Stimulated activated CD8-positive, alpha-beta memory T cell treated with anti-CD3 and anti-CD28 coated beads, Interleukin-2, amount 100 ng/mL, for 1 hour (primary cell): ENCODE data around the gene TUBGCP6.
"Not testable (repeated sequence)": the region's sequence is repeated elsewhere in the genome, so short reads cannot be mapped to it uniquely, and the experiment has no call there.

Experiments used
- DNase-seq, 2 donors: peaks; one replicate each; pipeline ENCODE4 v3.0.0-alpha.2; 2020; ENCODE audit warnings: low read depth in 2 of 2

TUBGCP6 gene

GRCh38 chr22:50278956-50279619 is 34.3 kb upstream of the TUBGCP6 start:
- DNase-seq, result no peak

- DNase-seq, result no peak
Observed at GRCh38 chr22:50278461-50278860, 33.6 kb upstream of the TUBGCP6 start.

DNA sequence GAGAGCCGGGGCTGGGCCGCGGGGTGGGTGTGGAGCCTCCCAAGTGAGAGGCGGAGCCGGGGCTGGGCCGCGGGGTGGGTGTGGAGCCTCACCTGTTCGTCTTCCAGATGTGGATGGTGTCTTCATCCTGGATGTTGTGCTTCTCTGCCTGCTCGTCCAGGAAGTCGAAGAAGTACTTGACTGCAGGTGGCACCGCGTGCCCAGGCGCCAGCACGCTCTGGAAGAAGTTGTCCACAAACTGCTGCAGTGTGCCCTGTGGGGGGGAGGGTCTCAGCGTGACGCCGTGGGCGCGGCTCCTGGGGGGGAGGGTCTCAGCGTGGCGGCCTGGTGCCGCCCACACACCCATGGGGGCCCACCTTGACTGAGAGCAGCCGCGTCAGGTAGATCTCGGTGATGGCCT is 32.9 kb upstream of the TUBGCP6 start:
- no peak for DNase-seq

- no peak for DNase-seq
Observed at GRCh38 chr22:50276143-50276542, 31.3 kb upstream of the TUBGCP6 start.

DNA sequence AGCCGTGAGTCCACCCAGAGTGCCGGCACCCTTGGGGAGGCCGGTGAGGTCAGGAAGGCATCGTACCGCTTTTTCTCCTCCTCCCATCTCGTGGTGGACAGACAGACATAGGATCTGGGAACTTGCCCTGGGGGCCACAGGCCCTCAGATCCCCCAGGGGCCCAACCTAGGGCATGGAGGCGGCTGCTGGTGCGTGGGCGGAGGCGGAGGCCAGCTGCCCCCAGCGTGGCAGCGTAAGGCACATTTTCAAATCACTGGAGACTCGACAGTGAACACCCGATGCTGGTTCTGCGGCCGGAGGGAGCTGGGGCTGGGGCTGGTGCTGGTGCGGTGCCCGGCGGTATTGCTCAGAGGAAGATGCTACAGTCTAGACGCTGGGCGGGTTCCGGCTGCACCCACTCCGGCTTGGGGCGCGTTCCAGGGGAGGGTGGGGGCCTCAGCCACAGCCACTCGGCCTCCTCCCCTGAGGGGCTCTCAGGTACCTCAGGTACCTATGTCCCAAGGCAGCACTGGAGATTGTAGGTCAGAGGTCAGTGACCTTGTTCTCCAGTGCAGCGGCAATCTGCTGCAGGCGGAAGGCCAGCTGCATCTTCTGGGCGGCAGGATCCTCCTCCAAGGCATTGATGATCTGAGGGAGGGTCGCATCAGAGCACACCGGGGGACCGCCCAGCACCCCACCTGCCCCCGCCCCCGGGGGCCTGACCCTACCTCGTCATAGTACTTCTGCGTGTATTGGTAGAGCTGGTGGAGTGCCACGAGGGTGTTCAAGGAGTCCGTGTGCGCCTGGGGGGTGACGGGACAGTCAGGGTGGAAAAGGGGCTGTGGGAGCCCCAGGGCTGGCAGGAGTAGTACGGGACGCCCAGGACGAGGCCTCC is 30.6 kb upstream of the TUBGCP6 start:
- no peak for DNase-seq

- DNase-seq, result no peak
Observed at GRCh38 chr22:50274771-50275170, 29.9 kb upstream of the TUBGCP6 start.

- DNase-seq, result no peak
Observed at GRCh38 chr22:50274311-50274710, 29.5 kb upstream of the TUBGCP6 start.

GRCh38 chr22:50273781-50274180 is 29.0 kb upstream of the TUBGCP6 start:
- not testable (repeated sequence) for DNase-seq

GRCh38 chr22:50273352-50273751 is 28.5 kb upstream of the TUBGCP6 start:
- not testable (repeated sequence) for DNase-seq

- DNase-seq, result no peak
Observed at GRCh38 chr22:50272044-50272802, 27.4 kb upstream of the TUBGCP6 start.

GRCh38 chr22:50271519-50271970 is 26.7 kb upstream of the TUBGCP6 start:
- DNase-seq, result no peak

GRCh38 chr22:50270666-50271394 is 26.0 kb upstream of the TUBGCP6 start:
- peak; percentile 47 to 54 for DNase-seq

GRCh38 chr22:50269970-50270665 is 25.3 kb upstream of the TUBGCP6 start, which contains the start of gene MAPK11:
MAPK11 (minus strand) TSS chr22:50270380; CDS start chr22:50270292, 88 bp downstream.
- DNase-seq, result peak; percentile 36 to 53

GRCh38 chr22:50269573-50269969 is 24.7 kb upstream of the TUBGCP6 start:
- DNase-seq, result no peak

- DNase-seq, result no peak
Observed at GRCh38 chr22:50268655-50269113, 23.9 kb upstream of the TUBGCP6 start.

DNA sequence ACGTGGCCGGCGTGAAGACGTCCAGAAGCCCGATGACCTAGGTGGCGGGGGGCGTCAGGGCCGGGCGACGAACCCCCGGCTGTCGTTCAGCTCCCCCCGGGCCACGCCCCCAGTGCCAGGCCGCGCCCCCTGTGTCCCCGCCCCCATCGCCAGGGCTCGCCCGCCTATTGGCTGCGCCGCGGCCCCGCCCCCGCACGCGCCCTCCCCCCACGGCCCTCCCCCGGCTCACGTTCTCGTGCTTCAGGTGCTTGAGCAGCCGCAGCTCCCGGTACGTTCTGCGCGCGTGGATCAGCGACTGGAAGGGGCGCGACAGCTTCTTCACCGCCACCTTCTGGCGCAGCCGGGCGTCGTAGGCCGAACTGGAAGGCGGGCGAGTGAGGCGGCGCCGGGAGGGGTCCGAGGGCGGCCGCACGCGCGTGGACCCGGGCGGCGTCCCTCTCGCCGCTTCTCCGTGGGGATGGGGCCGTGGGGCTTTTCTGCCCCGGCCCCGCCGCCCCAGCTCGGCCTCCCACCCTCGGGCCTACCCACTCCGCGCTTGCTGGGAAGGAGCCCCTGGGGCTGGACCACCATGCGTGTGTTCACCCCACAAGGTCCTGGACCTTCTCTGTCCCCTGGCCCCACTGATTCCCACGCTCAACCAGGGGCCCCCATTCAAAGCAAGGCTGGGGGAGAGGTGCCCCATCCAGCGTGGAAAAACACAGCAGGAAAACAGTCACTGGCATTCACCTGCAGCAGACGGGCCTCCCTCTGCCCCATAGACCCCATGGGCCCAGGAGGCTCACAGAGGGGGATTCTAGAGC is 23.0 kb upstream of the TUBGCP6 start:
- no peak for DNase-seq

GRCh38 chr22:50266994-50267393 is 22.2 kb upstream of the TUBGCP6 start:
- DNase-seq, result no peak

DNA sequence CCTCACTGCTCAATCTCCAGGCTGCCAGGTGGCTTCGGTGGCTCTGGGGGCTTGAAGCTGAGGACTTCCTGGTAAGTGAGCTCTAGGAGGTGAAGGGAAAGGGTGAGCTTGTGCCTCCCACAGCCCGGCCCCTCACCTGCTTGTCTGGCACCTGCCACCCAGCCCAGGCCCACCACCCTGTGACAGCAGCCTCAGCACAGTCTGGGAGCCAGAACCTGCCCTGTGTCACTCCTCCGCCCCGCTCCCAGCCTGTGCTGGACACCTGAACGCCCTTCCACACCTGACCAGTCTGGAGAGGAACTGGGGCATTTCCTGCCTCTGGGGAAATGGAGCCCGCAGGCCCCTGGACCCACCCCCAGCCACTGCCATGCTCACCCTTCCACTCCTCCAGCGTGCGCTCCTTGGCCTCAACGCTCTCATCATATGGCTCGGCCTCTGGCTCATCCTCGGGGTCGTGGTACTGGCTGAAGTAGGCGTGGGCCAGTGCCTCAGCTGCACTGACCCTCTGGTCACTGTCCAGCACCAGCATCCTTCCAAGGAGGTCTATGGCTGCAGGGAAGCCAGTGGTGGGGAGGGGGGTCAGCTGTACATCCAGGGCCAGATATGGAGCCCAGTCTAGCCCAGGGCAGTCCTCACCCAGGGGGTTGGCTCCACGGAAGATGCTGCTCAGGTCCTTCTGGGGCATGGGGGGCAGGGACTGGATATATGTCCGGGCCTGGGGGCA is 20.3 kb upstream of the TUBGCP6 start:
- DNase-seq, result no peak

GRCh38 chr22:50264104-50264745 is 19.4 kb upstream of the TUBGCP6 start:
- DNase-seq, result no peak
